Measurements from ENCODE around the gene GJB4. TPM values are rescaled to one million over a fixed set of nuclear protein-coding genes. Genes with fewer than 3 reads are reported as not detected.

GJB4 gene
- polyA plus RNA-seq, 2 of the 4 experiments (the other 2 are of a cell fraction), result not detected

DNA sequence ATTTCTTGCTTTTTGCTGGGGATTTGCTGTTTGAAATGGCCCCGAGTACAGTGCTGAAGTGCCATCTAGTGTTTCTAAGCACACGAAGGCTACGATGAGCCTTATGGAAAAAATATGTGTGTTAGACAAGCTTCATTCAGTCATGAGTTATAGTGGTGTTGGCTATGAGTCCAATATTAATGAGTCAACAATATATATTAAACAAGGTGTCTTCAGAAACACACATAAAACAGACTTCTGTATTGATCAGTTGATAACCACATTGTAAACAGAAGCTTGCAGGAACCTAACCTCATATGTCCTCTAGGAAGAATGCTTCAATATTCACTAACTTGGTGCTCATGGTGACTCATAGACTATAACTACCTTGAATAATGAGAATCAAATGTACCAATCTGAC is 6.4 kb upstream of the GJB4 start (continued):
- TF ChIP-seq, protein P1, sequence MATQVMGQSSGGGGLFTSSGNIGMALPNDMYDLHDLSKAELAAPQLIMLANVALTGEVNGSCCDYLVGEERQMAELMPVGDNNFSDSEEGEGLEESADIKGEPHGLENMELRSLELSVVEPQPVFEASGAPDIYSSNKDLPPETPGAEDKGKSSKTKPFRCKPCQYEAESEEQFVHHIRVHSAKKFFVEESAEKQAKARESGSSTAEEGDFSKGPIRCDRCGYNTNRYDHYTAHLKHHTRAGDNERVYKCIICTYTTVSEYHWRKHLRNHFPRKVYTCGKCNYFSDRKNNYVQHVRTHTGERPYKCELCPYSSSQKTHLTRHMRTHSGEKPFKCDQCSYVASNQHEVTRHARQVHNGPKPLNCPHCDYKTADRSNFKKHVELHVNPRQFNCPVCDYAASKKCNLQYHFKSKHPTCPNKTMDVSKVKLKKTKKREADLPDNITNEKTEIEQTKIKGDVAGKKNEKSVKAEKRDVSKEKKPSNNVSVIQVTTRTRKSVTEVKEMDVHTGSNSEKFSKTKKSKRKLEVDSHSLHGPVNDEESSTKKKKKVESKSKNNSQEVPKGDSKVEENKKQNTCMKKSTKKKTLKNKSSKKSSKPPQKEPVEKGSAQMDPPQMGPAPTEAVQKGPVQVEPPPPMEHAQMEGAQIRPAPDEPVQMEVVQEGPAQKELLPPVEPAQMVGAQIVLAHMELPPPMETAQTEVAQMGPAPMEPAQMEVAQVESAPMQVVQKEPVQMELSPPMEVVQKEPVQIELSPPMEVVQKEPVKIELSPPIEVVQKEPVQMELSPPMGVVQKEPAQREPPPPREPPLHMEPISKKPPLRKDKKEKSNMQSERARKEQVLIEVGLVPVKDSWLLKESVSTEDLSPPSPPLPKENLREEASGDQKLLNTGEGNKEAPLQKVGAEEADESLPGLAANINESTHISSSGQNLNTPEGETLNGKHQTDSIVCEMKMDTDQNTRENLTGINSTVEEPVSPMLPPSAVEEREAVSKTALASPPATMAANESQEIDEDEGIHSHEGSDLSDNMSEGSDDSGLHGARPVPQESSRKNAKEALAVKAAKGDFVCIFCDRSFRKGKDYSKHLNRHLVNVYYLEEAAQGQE (IDR thresholded peaks at IDR 0.05), result no peak
- TF ChIP-seq CHD2 (IDR thresholded peaks at IDR 0.05; ENCODE audit: low read length, partially characterized antibody) (no peak), FOXS1 (CRISPR knock-in tag; IDR thresholded peaks at IDR 0.05) (no peak), RARB (CRISPR knock-in tag; IDR thresholded peaks at IDR 0.05) (no peak), NPAS2 (CRISPR knock-in tag; IDR thresholded peaks at IDR 0.05; ENCODE audit: borderline replicate concordance) (no peak), HOXA7 (CRISPR knock-in tag; IDR thresholded peaks at IDR 0.05) (no peak)

DNA sequence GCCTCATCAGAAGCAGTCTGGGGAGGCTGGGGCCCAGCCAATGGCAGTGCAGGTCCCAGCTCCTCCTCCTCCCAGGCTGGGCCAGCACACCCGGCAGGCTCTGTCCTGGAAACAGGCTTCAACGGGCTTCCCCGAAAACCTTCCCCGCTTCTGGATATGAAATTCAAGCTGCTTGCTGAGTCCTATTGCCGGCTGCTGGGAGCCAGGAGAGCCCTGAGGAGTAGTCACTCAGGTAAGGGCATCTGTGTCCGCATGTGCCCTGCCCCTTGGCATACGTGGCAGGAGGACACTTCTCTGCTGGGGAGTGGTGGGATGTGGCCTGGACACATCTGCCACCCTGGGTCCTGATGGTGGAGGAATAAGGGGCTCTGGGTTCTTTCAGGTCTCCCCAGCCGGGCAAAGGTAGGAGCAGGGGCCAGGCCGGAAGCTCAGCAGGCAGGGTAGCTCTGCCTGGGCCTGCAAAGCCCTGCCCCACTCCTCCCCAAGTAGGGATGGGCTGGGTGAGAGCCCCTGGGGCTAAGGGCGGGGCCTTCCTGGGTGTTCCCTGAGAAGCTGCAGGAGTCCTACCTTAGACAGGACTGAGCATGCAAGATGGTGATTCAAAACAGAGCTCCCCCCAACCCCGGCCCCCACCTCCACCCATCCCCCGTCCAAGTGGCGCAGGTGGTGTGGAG is 4.4 kb upstream of the GJB4 start, which contains the start of gene GJB5:
Gene GJB5 (plus strand): TSS at position 84 of the 674 bp plus-strand sequence. CDS start 2,284 bp downstream, outside the sequence.
- no peak for DNase-seq (ENCODE audit: low read depth in 1 of 2, low spot score in 1 of 2)
- H3K4me3 ChIP-seq, result no peak within 1 kb of the TSS
- no peak within 1 kb of the TSS for H3K27ac ChIP-seq
- FAIRE-seq, result no peak
- CTCF ChIA-PET, result interaction anchor here (5.0 kb wide), 1 partner anchor 12 kb away, joined by 27 read pairs; no protein-coding TSS in a partner anchor
- POLR2A ChIA-PET, result no interaction called here
- no peak for ATAC-seq
- 93% methylated on average over 3 of the region's 13 CpGs for WGBS (ENCODE audit: missing lambda C conversion rate)
- H3K9me3 ChIP-seq, result no peaks in the 10 kb centered on the region
- H3K4me2 ChIP-seq, result no peak within 1 kb of the TSS
- TF ChIP-seq ZC3H11A (IDR thresholded peaks at IDR 0.05), result no peak
- no peak for TF ChIP-seq PHF8 (IDR thresholded peaks at IDR 0.05; ENCODE audit: borderline replicate concordance, low read depth)
- TF ChIP-seq, protein P2, sequence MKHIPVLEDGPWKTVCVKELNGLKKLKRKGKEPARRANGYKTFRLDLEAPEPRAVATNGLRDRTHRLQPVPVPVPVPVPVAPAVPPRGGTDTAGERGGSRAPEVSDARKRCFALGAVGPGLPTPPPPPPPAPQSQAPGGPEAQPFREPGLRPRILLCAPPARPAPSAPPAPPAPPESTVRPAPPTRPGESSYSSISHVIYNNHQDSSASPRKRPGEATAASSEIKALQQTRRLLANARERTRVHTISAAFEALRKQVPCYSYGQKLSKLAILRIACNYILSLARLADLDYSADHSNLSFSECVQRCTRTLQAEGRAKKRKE (CRISPR knock-in tag; IDR thresholded peaks at IDR 0.05; ENCODE audit: low read depth), result no peak
- TF ChIP-seq, protein P1 (IDR thresholded peaks at IDR 0.05), result no peak
- no peak for TF ChIP-seq CHD4 (IDR thresholded peaks at IDR 0.05; ENCODE audit: borderline replicate concordance)
- no peak for TF ChIP-seq RFX5 (IDR thresholded peaks at IDR 0.05)
- TF ChIP-seq RNF2 (IDR thresholded peaks at IDR 0.05; ENCODE audit: borderline replicate concordance, low read depth), result no peak
- no peak for TF ChIP-seq JUNB (IDR thresholded peaks at IDR 0.05)
- no peak for TF ChIP-seq RAD21 (conservative IDR thresholded peaks at IDR 0.05 in 1 of 2, IDR thresholded peaks at IDR 0.05 in 1 of 2)
- H3K4me1 ChIP-seq, result peaks cover 6% of the 10 kb centered on the region; the same call in 1 of the 3 replicates

DNA sequence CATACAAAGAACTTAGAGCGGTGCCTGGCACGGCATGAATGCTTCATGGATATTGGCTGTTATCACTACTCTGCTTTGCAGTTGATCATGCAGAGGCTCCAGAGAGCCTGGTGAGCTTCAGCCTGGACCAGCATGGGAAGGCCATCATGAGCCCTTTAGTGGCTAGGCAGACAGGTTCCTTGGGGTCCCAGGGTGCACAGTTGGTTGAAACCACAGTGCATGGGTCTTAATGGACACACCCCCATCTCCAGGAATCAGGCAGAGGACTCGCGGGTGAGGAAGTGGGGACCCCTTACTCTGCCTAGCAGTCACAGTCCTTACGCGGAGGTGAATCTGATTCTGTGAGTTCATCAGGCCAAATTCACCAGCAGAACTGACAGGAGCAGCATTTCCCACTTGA is 3.6 kb upstream of the GJB4 start:
- no peaks in the 10 kb centered on the region for H3K9me3 ChIP-seq
- FAIRE-seq (no peak), DNase-seq (ENCODE audit: low read depth in 1 of 2, low spot score in 1 of 2) (no peak), ATAC-seq (no peak)
- TF ChIP-seq SREBF2 (IDR thresholded peaks at IDR 0.05) (no peak), ZC3H11A (IDR thresholded peaks at IDR 0.05) (no peak), TFCP2L1 (CRISPR knock-in tag; IDR thresholded peaks at IDR 0.05) (no peak), CBX2 (IDR thresholded peaks at IDR 0.05; ENCODE audit: borderline replicate concordance, low read depth) (no peak), ESRRA (IDR thresholded peaks at IDR 0.05; ENCODE audit: borderline replicate concordance, low read length) (no peak), FOSB (CRISPR knock-in tag; IDR thresholded peaks at IDR 0.05) (no peak), BHLHE40 (IDR thresholded peaks at IDR 0.05; ENCODE audit: low read depth, low read length) (no peak), RARB (CRISPR knock-in tag; IDR thresholded peaks at IDR 0.05) (no peak), PHF8 (IDR thresholded peaks at IDR 0.05; ENCODE audit: borderline replicate concordance, low read depth) (no peak), HOXB5 (CRISPR knock-in tag; IDR thresholded peaks at IDR 0.05) (no peak), JUNB (IDR thresholded peaks at IDR 0.05) (no peak)
- TF ChIP-seq, protein P3, sequence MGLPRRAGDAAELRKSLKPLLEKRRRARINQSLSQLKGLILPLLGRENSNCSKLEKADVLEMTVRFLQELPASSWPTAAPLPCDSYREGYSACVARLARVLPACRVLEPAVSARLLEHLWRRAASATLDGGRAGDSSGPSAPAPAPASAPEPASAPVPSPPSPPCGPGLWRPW (IDR thresholded peaks at IDR 0.05), result no peak
- TF ChIP-seq, protein P4, sequence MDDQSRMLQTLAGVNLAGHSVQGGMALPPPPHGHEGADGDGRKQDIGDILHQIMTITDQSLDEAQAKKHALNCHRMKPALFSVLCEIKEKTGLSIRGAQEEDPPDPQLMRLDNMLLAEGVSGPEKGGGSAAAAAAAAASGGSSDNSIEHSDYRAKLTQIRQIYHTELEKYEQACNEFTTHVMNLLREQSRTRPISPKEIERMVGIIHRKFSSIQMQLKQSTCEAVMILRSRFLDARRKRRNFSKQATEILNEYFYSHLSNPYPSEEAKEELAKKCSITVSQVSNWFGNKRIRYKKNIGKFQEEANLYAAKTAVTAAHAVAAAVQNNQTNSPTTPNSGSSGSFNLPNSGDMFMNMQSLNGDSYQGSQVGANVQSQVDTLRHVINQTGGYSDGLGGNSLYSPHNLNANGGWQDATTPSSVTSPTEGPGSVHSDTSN (IDR thresholded peaks at IDR 0.05), result no peak
- H3K4me1 ChIP-seq, result 0 out of 3 replicates have a peak, but pooled peaks cover 6% of the 10 kb centered on the region
- no peak overlapping the region for H3K4me3 ChIP-seq
- no peak overlapping the region for H3K27ac ChIP-seq
- POLR2A ChIA-PET, result no interaction called here
- CTCF ChIA-PET, result no interaction called here
- no peak overlapping the region for H3K4me2 ChIP-seq
- 97% methylated on average over 6 of the region's 6 CpGs for WGBS (ENCODE audit: missing lambda C conversion rate)

Data from A549 (cell line).